ENCODE results near the gene MAPK1.

DNA sequence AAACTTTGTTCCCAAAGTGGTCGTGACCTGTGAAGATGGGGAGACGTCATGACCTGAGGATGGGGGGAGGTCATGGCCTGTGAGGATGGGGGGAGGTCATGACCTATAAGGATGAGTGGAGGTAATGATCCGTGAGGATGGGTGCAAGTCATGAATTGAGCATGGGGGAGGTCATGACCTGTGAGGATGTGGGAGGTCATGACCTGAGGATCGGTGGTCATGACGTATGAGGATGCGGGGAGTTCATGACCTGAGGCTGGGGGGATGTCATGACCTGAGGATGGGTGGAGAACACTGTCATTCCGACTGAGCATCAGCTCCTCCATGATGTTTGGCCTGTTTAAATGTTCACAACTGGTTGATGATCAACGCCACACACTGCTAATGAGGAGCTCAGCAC lies 157.8 kb downstream of the MAPK1 start:
- TF ChIP-seq EZH2 (IDR thresholded peaks at IDR 0.05; ENCODE audit: insufficient read depth, low read length), result no peak
- TF ChIP-seq, protein P1, sequence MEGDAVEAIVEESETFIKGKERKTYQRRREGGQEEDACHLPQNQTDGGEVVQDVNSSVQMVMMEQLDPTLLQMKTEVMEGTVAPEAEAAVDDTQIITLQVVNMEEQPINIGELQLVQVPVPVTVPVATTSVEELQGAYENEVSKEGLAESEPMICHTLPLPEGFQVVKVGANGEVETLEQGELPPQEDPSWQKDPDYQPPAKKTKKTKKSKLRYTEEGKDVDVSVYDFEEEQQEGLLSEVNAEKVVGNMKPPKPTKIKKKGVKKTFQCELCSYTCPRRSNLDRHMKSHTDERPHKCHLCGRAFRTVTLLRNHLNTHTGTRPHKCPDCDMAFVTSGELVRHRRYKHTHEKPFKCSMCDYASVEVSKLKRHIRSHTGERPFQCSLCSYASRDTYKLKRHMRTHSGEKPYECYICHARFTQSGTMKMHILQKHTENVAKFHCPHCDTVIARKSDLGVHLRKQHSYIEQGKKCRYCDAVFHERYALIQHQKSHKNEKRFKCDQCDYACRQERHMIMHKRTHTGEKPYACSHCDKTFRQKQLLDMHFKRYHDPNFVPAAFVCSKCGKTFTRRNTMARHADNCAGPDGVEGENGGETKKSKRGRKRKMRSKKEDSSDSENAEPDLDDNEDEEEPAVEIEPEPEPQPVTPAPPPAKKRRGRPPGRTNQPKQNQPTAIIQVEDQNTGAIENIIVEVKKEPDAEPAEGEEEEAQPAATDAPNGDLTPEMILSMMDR (IDR thresholded peaks at IDR 0.05; ENCODE audit: insufficient read depth, low read depth, low read length), result no peak
